DND-41 (cell line): ENCODE results near the gene TUBAL3.

Source experiments
- ATAC-seq: fragments of 200-7000 bp; cut with Tn5 transposase; 3 replicates; pipeline ENCODE4 v1.9.1; 2021; ENCODE audit warnings: low read depth; ENCODE audit not compliant: insufficient read depth
- DNase-seq: peaks from one replicate; pipeline ENCODE4 v3.0.0-alpha.2; 2020
- H2AFZ ChIP-seq: 2 replicates; pipeline ENCODE4 v1.6.0; 2012; ENCODE audit warnings: low read depth, low read length
- H3K27ac ChIP-seq: 2 replicates; pipeline ENCODE4 v1.5.1; 2012; ENCODE audit warnings: low read length, inconsistent platforms
- H3K27me3 ChIP-seq: fragments of 200-600 bp; sonication (generic); 2 replicates; pipeline ENCODE4 v1.6.0; 2012; ENCODE audit warnings: low read length, mild to moderate bottlenecking, inconsistent platforms; ENCODE audit not compliant: insufficient read depth, poor library complexity
- H3K36me3 ChIP-seq: 2 replicates; pipeline ENCODE4 v1.5.1; 2012; ENCODE audit warnings: low read length, inconsistent platforms; ENCODE audit not compliant: insufficient read depth
- H3K4me1 ChIP-seq: 2 replicates; pipeline ENCODE4 v1.5.1; 2012; ENCODE audit warnings: mild to moderate bottlenecking, low read length; ENCODE audit not compliant: insufficient read depth
- H3K4me2 ChIP-seq: 2 replicates; pipeline ENCODE4 v1.6.0; 2012; ENCODE audit warnings: mild to moderate bottlenecking, moderate library complexity, low read length, inconsistent platforms; ENCODE audit not compliant: insufficient read depth
- H3K4me3 ChIP-seq, 2 experiments: fragments of 200-600 bp in 1 of 2; shearing (Covaris generic) in 1 of 2; 2 replicates each; pipeline ENCODE4 v1.5.1; 2012 to 2016; ENCODE audit warnings: inconsistent platforms in 2 of 2, low read length in 2 of 2, mild to moderate bottlenecking in 2 of 2, low read depth in 1 of 2, moderate library complexity in 1 of 2
- H3K79me2 ChIP-seq: 2 replicates; pipeline ENCODE4 v1.6.0; 2012; ENCODE audit warnings: low read length, inconsistent platforms; ENCODE audit not compliant: insufficient read depth
- H3K9ac ChIP-seq: 2 replicates; pipeline ENCODE4 v1.6.0; 2012; ENCODE audit warnings: low read depth, mild to moderate bottlenecking, inconsistent platforms, low read length, moderate library complexity
- H3K9me3 ChIP-seq: 2 replicates; pipeline ENCODE4 v1.5.1; 2012; ENCODE audit warnings: low read length, moderate library complexity, mild to moderate bottlenecking, inconsistent platforms; ENCODE audit not compliant: insufficient read depth, severe bottlenecking
- H4K20me1 ChIP-seq: 2 replicates; pipeline ENCODE4 v1.6.0; 2012; ENCODE audit warnings: low read length; ENCODE audit not compliant: insufficient read depth
- CTCF ChIP-seq: IDR thresholded peaks from 2 replicates; pipeline ENCODE4 v1.5.1; 2012; ENCODE audit warnings: borderline replicate concordance, low read length, moderate library complexity, mild to moderate bottlenecking; ENCODE audit not compliant: poor library complexity, severe bottlenecking; ENCODE audit errors: extremely low read depth
- EZH2 ChIP-seq: IDR thresholded peaks from 3 replicates; pipeline ENCODE4 v1.6.1; 2012; ENCODE audit warnings: borderline replicate concordance, low read depth, mild to moderate bottlenecking, moderate library complexity, low read length, inconsistent platforms; ENCODE audit not compliant: severe bottlenecking

TUBAL3 gene

GRCh38 chr10:5404208-5405041, at the start of gene TUBAL3:
TSS of gene TUBAL3 (minus strand) at chr10:5404828. CDS start at chr10:5404792, 36 bp downstream.
- Histone ChIP-seq H3K9ac (no peak within 1 kb of the TSS), H3K4me2 (no peak within 1 kb of the TSS), H3K4me1 (no peaks in the 10 kb centered on the region), H3K36me3 (no peaks in the 10 kb centered on the region), H3K27ac (no peak within 1 kb of the TSS), H3K4me3 (no peak within 1 kb of the TSS), H3K27me3 (peaks cover 7% of the 10 kb centered on the region), H3K9me3 (no peaks in the 10 kb centered on the region), H3K79me2 (no peaks in the 10 kb centered on the region), H2AFZ (no peak within 1 kb of the TSS), H4K20me1 (no peaks in the 10 kb centered on the region)
- ATAC-seq (0 out of 3 replicates have a peak, but pooled peaks have one; percentile 33), DNase-seq (no peak)
- TF ChIP-seq EZH2: no peak
- TF ChIP-seq CTCF: no peak

GRCh38 chr10:5453749-5454489, 49.3 kb upstream of the TUBAL3 start:
- no peak overlapping the region for H3K27ac ChIP-seq
- peaks cover 65% of the 10 kb centered on the region for H3K36me3 ChIP-seq
- TF ChIP-seq CTCF (no peak), EZH2 (no peak)
- H4K20me1 ChIP-seq: no peaks in the 10 kb centered on the region; the same call in 1 of the 2 replicates
- DNase-seq (no peak), ATAC-seq (no peak)
- H3K4me2 ChIP-seq: no peak overlapping the region
- H3K4me3 ChIP-seq: no peak overlapping the region
- no peaks in the 10 kb centered on the region for H3K9me3 ChIP-seq
- no peak overlapping the region for H3K9ac ChIP-seq
- H3K4me1 ChIP-seq: no peaks in the 10 kb centered on the region
- H2AFZ ChIP-seq: no peak overlapping the region
- H3K79me2 ChIP-seq: peaks cover 11% of the 10 kb centered on the region
- H3K27me3 ChIP-seq: no peaks in the 10 kb centered on the region

GRCh38 chr10:5450605-5451384, 46.2 kb upstream of the TUBAL3 start:
- H3K9me3 ChIP-seq: no peaks in the 10 kb centered on the region
- peaks cover 20% of the 10 kb centered on the region for H3K79me2 ChIP-seq
- H3K4me2 ChIP-seq: no peak overlapping the region
- no peak overlapping the region for H3K27ac ChIP-seq
- no peak overlapping the region for H2AFZ ChIP-seq
- no peak overlapping the region for H3K9ac ChIP-seq
- peaks cover 12% of the 10 kb centered on the region for H4K20me1 ChIP-seq
- no peaks in the 10 kb centered on the region for H3K27me3 ChIP-seq
- H3K4me3 ChIP-seq: no peak overlapping the region
- no peak for TF ChIP-seq CTCF
- TF ChIP-seq EZH2: no peak
- peaks cover 37% of the 10 kb centered on the region for H3K36me3 ChIP-seq
- H3K4me1 ChIP-seq: peaks cover 24% of the 10 kb centered on the region
- ATAC-seq (no peak), DNase-seq (no peak)
